Measurements from ENCODE around the gene IFRD1.

IFRD1 gene

DNA sequence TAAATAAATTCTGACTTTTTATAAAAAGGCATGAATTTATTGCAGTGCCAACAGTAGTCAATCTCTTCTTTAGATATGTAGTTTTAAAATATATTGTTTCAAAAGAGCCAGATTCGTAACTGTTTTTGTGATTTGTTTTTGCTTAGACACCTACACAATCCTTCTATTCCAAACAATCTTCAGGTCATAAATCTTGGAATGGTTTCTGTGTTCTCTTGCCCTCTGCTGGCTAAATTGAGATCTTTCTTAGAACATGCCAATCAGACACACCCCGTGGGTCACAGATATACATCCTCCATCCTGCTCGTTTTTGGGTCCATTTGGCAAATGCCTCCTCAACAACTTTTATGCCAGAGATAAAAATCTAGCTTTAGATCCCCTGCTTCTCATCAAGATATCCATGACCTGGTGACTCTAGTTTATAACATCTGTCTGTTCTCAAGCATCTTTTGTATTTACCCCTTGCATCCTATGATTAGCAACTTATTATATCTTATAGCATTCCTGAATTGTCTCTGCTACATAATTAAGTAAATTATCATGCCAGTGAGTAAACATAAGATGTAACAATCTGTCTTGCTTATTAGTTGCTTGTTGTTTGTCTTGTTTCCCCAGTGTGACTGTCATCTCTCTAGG, 35.3 kb upstream of the IFRD1 start:
- FAIRE-seq, result peak; percentile 56
- no peak for DNase-seq (ENCODE audit: insufficient read length, low spot score)
- TF ChIP-seq, protein P1, sequence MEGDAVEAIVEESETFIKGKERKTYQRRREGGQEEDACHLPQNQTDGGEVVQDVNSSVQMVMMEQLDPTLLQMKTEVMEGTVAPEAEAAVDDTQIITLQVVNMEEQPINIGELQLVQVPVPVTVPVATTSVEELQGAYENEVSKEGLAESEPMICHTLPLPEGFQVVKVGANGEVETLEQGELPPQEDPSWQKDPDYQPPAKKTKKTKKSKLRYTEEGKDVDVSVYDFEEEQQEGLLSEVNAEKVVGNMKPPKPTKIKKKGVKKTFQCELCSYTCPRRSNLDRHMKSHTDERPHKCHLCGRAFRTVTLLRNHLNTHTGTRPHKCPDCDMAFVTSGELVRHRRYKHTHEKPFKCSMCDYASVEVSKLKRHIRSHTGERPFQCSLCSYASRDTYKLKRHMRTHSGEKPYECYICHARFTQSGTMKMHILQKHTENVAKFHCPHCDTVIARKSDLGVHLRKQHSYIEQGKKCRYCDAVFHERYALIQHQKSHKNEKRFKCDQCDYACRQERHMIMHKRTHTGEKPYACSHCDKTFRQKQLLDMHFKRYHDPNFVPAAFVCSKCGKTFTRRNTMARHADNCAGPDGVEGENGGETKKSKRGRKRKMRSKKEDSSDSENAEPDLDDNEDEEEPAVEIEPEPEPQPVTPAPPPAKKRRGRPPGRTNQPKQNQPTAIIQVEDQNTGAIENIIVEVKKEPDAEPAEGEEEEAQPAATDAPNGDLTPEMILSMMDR (IDR thresholded peaks at IDR 0.05; ENCODE audit: insufficient read depth, missing control alignments), result peak; percentile 70

DNA sequence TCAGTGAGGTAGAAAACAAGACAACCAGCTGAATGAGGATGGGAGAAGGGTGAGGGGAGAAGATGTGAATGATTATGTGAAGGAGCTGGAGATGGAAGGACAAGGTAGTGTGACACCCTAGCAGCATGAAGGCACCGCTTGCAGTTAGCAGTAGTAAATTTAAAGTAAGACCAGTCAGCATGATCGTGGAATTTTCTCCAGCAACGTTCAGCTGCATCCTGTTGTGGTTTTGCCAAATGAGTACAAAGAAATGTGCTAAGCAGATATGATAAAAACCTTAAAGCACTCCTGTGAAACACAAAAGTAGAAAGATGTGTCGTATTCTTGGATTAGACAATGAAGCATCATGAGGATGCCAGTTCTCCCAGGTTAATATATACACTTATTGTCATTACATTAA, 34.1 kb upstream of the IFRD1 start:
- TF ChIP-seq, protein P1 (IDR thresholded peaks at IDR 0.05; ENCODE audit: insufficient read depth, missing control alignments), result no peak
- no peak for FAIRE-seq

DNA sequence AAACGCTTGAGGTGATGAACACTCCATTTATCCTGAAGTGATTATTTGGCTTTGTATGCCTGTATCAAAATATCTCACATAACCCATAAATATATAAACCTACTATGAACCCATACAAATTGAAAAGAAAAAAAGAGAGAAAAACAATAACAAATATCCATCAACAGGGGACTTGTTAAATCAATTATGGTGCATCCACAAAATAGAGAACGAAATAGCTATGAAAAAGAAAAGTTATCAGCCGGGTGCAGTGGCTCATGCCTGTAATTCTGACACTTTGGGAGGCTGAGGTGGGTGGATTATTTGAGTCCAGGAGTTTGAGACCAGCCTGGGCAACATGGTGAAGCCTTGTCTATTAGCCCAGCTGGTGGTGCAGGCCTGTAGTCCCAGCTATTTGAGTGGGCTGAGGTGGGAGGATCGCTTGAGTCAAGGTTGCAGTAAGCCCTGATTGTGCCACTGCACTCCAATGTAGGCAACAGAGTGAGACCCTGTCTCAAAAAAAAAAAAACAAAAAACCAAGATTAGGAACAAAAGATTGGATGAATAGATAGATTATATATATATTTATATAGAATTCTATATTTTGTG, 30.6 kb upstream of the IFRD1 start:
- TF ChIP-seq, protein P1 (IDR thresholded peaks at IDR 0.05; ENCODE audit: insufficient read depth, missing control alignments), result no peak
- FAIRE-seq, result no peak
- DNase-seq (ENCODE audit: insufficient read length, low spot score), result no peak

More for the DNA sequence above, 34.1 kb upstream of the IFRD1 start:
- no peak for DNase-seq (ENCODE audit: insufficient read length, low spot score)

DNA sequence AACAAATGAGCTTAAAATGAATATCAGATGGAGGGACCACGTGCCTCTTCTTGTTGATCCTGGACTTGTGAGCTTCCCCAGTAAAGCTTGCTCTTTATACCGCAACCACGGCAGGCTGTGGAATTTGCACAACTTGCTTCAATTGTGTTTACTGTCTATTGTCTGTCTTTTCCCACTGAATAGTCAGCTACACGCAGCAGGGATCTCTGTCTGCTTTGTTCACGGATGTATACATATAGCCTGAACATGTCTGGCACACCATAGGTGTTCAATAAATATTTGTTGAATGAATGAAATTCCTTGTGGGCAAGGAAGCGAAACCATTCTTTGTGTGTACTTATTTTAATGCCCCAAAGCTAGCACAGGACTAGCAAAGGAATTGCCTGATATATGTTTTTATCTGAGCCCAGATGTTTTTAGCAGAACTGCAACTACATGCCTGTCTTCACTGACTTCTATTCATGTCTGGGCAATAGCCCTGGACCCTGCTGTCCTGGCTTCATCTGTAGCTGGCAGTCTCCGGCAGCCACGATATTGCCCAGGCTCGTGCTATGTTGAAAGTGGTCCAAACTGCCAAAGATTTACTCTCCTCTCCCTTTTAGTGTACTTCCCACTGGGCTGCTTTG, 29.9 kb upstream of the IFRD1 start:
- DNase-seq (ENCODE audit: insufficient read length, low spot score) (no peak), FAIRE-seq (no peak)
- TF ChIP-seq, protein P1 (IDR thresholded peaks at IDR 0.05; ENCODE audit: insufficient read depth, missing control alignments), result no peak

DNA sequence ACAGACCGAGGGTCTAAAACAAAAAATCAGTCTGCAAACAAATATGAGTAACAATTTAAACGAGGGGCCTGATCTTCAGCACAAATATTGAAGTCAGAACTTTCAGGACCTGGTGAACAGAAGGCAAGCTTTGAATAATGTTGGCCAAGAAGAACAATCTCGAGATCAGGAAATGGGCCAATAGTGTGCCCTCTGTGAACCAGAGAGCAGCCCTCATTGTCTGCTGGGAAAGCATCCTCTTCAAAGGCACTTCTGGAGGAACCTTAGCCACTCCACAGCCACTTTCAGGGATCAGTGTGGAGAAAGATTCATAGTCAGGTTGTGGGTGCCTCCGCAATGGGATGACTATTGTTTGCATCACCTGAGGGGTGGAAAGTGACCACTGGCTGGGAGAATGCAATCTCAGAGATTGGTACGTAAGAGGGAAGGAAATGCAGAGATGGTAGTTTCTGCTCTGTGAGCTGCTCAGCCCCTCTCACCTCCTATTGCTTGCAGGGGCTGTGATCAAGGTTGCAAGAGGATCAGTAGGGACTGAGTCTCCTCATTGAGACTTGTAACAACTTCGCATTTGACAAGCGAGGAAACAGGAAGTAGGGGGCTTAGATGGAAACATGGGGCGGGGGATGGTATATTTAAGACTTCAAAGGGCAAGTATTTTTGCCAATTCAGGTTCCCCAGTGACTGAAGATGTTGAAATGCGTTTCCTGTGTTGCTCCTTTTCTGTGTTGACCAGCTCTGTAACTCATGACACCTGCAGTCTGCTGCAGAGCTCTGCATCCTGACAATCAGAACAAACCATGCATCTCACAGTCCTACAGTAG, 28.4 kb upstream of the IFRD1 start:
- DNase-seq (ENCODE audit: insufficient read length, low spot score), result no peak
- TF ChIP-seq, protein P1 (IDR thresholded peaks at IDR 0.05; ENCODE audit: insufficient read depth, missing control alignments), result no peak
- no peak for FAIRE-seq

DNA sequence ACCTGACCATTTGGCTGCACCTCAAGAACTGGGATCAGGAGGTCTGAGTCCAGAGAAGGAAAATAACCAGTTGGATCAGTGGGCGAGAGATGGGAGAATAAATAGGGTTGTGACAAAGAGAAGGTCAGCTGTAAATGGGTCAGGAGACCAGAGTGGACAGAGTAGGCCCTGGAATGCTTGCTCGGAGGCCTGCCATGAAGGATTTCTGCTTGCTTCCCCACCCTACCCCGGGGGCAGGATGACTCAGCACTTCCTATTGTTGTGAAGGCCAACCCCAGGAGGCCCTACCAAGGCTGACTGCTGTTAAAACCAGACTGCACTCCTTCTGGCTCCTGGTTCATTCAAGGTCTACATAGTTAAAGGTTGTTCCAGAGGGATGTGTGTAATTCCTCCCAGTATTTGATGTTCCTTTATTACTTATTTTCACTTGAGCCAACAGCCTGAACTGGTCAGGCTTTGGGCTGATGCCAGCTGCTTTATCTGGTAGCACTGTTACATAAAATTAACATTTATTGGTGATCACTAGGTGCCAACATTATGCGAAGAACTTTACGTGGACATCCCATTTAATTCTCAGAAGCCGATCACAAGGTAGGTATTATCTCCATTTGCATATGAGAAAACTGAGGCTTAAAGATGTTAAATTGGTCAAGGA, 27.3 kb upstream of the IFRD1 start:
- FAIRE-seq (no peak), DNase-seq (ENCODE audit: insufficient read length, low spot score) (no peak)
- TF ChIP-seq, protein P1 (IDR thresholded peaks at IDR 0.05; ENCODE audit: insufficient read depth, missing control alignments), result no peak
